Stimulated activated CD4-positive, alpha-beta T cell treated with anti-CD3 and anti-CD28 coated beads, Interleukin-15, amount 100 ng/mL, for 48 hours (primary cell): ENCODE measurements around the gene GFAP.
A peak's percentile ranks its signal among the peaks of the same experiment; 100 is the strongest.

ENCODE experiments used
- DNase-seq, 2 donors: peaks; one replicate each; pipeline ENCODE4 v3.0.0-alpha.2; 2020; ENCODE audit warnings: low read depth in 2 of 2

GFAP gene

GRCh38 chr17:44900894-44901293, 14.4 kb downstream of the GFAP start:
- no peak for DNase-seq

- DNase-seq: peak; percentile 83 to 85
These were observed 16.1 kb downstream of the GFAP start, which contains the start of gene EFTUD2 for GRCh38 chr17:44899074-44899782. TSS of gene EFTUD2 (minus strand) at chr17:44899445. CDS start at chr17:44894521, 4,924 bp downstream.

GRCh38 chr17:44898768-44899073, 16.6 kb downstream of the GFAP start:
- DNase-seq: no peak

- DNase-seq: no peak
These were observed 20.7 kb downstream of the GFAP start for GRCh38 chr17:44894642-44895041.

GRCh38 chr17:44892250-44892649, 23.1 kb downstream of the GFAP start:
- DNase-seq: no peak

GRCh38 chr17:44889003-44889402, 26.3 kb downstream of the GFAP start:
- DNase-seq: no peak

GRCh38 chr17:44887971-44888954, 27.0 kb downstream of the GFAP start:
- DNase-seq: no peak

- no peak for DNase-seq
These were observed 28.3 kb downstream of the GFAP start for GRCh38 chr17:44887016-44887415.

GRCh38 chr17:44884941-44885340, 30.4 kb downstream of the GFAP start:
- DNase-seq: no peak

- DNase-seq: no peak
These were observed 34.2 kb downstream of the GFAP start for GRCh38 chr17:44881145-44881544.

- no peak for DNase-seq
These were observed 35.2 kb downstream of the GFAP start for GRCh38 chr17:44880062-44880461.

GRCh38 chr17:44879376-44879775, 35.9 kb downstream of the GFAP start:
- DNase-seq: no peak

GRCh38 chr17:44878627-44879221, 36.6 kb downstream of the GFAP start:
- DNase-seq: no peak

GRCh38 chr17:44877121-44877520, 38.2 kb downstream of the GFAP start:
- DNase-seq: no peak

- DNase-seq: no peak
These were observed 39.5 kb downstream of the GFAP start for GRCh38 chr17:44875761-44876160.

GRCh38 chr17:44872131-44872768, 43.0 kb downstream of the GFAP start:
- no peak for DNase-seq

GRCh38 chr17:44871556-44871955, 43.7 kb downstream of the GFAP start:
- DNase-seq: no peak

- no peak for DNase-seq
These were observed 47.5 kb downstream of the GFAP start for GRCh38 chr17:44867841-44868240.

GRCh38 chr17:44865931-44866330, 49.4 kb downstream of the GFAP start:
- no peak for DNase-seq

- DNase-seq: peak; percentile 36 to 63
These were observed 50.1 kb downstream of the GFAP start for GRCh38 chr17:44865231-44865660.

- no peak for DNase-seq
These were observed 50.5 kb downstream of the GFAP start for GRCh38 chr17:44864831-44865230.
